Muscle of back (tissue), 11 donors: ENCODE results near the gene SLC2A6. TPM values are rescaled to one million over a fixed set of nuclear protein-coding genes. Genes with fewer than 3 reads are reported as not detected.

Experiments
- DNase-seq, 3 donors: peaks; one replicate each; pipeline versions ENCODE4 v3.0.0 to v3.0.0-alpha.2; 2013
- polyA plus RNA-seq, 10 donors: library from polyadenylated mRNA; unstranded; fragments of 120-200 nt; gene quantifications; one replicate each; pipeline ENCODE4 v1.2.1, GENCODE V29; 2013; ENCODE audit not compliant: insufficient read length in 10 of 10

Gene SLC2A6
- polyA plus RNA-seq, 10 donors = 0.76 to 1.5 (median 1.00) TPM

GRCh38 chr9:133496861-133497842 is 18.3 kb upstream of the SLC2A6 start:
- DNase-seq = no peak

- DNase-seq = no peak
These were observed 16.7 kb upstream of the SLC2A6 start for GRCh38 chr9:133495327-133496293.

- DNase-seq = peak in 1 of 3 donors; percentile 40
These were observed 15.9 kb upstream of the SLC2A6 start for GRCh38 chr9:133494636-133495326.

- DNase-seq = no peak
These were observed 15.1 kb upstream of the SLC2A6 start for GRCh38 chr9:133493845-133494540.

- no peak for DNase-seq
These were observed 14.5 kb upstream of the SLC2A6 start for GRCh38 chr9:133493428-133493827.

- DNase-seq = peak in 2 of 3 donors; percentile 65 to 81
These were observed 13.4 kb upstream of the SLC2A6 start for GRCh38 chr9:133492061-133493021.

GRCh38 chr9:133491656-133491925 is 12.7 kb upstream of the SLC2A6 start:
- no peak for DNase-seq

- no peak for DNase-seq
These were observed 12.2 kb upstream of the SLC2A6 start for GRCh38 chr9:133490865-133491655.

- no peak for DNase-seq
These were observed 11.3 kb upstream of the SLC2A6 start for GRCh38 chr9:133490201-133490681.

- DNase-seq = no peak
These were observed 10.6 kb upstream of the SLC2A6 start for GRCh38 chr9:133489253-133490190.

GRCh38 chr9:133488686-133489252 is 9.9 kb upstream of the SLC2A6 start:
- no peak for DNase-seq

- DNase-seq = no peak
These were observed 8.4 kb upstream of the SLC2A6 start for GRCh38 chr9:133487331-133487725.

- DNase-seq = no peak
These were observed 6.8 kb upstream of the SLC2A6 start for GRCh38 chr9:133485531-133486260.

- no peak for DNase-seq
These were observed 6.0 kb upstream of the SLC2A6 start for GRCh38 chr9:133484671-133485437.

GRCh38 chr9:133483611-133484010 is 4.7 kb upstream of the SLC2A6 start:
- DNase-seq = no peak
